HG02759 (cell line): ENCODE results near the gene SLC7A14.

Source experiments
- ATAC-seq: cut with Tn5 transposase; IDR thresholded peaks from one replicate; pipeline ENCODE4 v1.9.1; 2021; ENCODE audit warnings: mild to moderate bottlenecking, moderate library complexity; ENCODE audit not compliant: unreplicated experiment

Gene SLC7A14

DNA sequence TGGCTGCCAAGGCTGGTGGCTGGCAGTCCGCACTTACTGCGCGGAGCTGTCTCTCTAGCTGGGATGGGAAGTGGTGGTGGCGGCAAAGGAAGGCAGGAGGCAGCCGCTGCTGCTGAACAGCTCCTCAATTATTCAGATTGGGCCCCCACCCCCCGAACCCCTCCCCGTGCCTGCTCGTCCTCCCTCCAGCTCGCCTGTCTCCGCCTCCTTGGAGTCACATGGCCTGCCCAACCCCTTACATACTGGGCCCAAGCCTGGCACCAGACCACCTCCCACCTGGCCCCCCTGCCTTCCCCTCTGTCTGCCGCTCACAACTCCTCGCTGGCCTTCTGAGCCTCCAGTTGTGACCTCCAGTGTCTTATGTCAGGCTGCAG lies at the start of gene SLC7A14:
SLC7A14 (minus strand) TSS at position 139 of the 374 bp plus-strand sequence. CDS start 59,139 bp downstream, outside the sequence.
- no peak for ATAC-seq

DNA sequence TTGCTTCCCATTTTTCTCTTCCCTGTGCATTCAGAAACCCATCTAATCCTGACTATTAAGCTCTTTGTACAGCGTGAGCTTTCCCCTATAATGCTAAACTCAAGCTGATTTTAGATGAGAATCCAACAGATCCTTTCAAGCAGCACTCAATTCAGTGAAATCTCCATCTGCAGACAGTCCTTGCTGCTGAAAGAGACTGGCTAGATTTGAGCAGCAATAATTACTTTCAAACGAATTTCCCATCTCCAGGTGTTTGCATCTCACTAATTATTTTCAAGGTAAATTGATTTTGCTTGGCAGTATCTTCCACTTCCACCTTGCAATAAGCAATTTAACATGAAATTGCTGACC lies 49.5 kb upstream of the SLC7A14 start:
- ATAC-seq, result no peak

DNA sequence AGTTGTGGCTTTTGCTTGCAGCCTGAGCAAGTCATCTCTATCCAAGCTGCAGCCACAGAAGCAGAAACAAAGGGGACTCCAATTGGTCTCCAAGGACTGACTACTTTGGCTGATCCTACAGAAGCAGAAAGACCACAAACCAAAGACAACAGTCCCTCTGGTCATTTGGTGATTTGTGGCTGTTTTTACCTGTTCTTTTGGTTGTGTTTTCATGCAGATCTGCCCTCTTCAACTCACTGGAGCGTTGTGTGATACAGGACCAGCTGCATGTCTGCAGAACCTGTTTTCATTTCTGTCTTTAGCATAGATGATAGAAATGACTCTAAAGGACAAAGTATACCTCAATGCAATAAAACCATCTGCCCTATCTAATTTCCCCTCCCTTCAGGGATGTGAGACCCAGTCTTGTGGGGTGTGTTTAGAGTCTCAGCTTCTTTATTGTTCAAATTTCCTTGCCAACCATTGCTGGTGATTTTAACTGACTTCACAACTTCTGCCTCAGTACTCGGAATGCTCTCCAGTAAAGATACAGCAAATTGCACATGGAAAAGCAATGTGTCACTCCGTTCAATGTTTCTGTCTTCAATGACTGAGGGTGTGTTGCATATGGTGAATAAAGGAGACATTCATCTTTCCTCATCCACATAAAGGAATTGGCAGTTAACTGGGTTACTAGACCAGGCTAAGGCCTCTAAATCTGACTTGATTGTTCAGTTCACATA lies 48.9 kb upstream of the SLC7A14 start:
- ATAC-seq, result peak; percentile 76

DNA sequence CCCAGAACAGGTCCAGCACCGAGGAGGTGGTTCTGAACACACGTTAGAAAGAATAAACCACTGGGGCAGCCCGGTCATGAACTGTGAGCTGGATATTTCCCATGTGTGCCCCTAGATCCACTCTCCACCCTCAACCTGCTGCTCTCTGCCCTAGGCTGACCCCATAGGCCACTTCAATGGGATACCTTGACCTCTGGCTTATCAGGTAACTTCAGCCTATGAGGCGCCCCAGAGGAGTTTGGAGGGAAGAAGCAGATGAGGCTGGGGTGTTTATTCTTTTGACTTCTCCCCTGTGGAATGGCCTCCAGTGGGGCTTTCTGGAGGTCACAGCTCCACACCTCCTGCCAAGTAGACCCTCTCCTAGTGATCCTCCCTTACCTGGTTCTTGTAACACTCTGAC lies 47.7 kb upstream of the SLC7A14 start:
- no peak for ATAC-seq

DNA sequence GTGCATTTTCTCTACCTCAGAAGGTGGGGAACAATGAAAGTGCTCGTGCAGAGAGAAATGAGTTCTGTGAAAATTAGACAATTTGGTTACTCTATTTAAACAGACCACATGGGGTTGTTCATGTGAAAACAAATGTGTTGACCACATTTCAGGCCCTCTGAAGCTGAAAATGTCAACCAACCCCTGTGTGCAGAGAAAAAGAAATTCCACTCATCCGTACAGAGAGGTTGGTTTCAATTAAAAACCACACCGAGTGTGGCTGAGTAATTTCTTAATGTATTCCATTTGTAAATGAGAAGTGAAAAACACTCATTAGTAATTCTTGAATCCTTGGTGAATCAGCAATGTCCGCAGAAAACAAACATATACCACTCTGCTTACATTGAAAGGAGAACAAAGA lies 46.9 kb upstream of the SLC7A14 start:
- ATAC-seq, result peak; percentile 79

DNA sequence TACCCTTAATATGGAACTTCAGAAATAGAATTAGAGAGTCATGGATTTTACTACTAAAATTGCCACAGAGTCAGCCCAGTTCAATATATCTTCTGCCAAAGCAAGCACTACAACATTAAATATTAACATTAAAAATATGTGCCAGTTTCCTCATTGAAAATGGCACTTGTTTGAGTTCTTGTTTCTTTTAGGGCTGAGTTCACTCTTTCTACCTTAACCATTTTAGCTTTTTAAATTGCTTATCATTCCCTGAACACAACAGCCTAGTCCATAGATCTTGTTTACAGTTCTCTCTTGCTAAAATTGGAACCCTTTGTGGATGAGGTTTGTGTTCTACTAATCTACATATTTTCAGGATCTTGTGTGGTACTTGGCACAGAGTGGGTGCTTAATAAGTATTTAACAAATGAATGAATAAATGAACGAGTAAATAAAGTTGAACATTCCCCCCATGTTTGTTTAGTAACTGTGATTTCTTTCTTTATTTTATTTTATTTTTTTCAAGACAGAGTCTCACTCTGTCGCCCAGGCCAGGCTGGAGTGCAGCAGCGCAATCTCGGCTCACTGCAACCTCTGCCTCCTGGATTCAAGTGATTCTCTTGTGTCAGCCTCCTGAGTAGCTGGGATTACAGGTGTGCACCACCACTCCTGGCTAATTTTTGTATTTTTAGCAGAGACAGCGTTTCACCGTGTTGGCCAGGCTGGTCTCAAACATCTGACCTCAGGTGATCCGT lies 46.0 kb upstream of the SLC7A14 start:
- ATAC-seq, result no peak

DNA sequence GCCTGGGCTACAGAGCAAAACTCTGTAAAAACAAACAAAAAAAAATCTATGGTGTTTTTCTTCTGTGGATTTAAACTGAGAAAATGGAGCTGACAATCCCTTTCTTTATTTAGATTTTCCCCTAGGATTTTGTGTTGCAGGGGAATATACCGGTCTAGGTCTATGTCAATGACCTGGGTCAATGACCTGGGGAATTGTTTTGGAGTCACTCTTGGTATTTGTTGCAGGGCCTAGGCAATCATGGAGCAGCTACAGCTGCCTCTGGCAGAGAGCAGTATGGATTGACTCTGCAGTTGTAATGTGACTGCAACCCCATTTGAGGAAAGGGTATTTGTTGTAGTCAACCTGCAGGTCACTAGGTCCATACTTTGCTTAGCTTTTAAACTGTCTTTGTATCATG lies 37.6 kb upstream of the SLC7A14 start:
- ATAC-seq, result no peak

DNA sequence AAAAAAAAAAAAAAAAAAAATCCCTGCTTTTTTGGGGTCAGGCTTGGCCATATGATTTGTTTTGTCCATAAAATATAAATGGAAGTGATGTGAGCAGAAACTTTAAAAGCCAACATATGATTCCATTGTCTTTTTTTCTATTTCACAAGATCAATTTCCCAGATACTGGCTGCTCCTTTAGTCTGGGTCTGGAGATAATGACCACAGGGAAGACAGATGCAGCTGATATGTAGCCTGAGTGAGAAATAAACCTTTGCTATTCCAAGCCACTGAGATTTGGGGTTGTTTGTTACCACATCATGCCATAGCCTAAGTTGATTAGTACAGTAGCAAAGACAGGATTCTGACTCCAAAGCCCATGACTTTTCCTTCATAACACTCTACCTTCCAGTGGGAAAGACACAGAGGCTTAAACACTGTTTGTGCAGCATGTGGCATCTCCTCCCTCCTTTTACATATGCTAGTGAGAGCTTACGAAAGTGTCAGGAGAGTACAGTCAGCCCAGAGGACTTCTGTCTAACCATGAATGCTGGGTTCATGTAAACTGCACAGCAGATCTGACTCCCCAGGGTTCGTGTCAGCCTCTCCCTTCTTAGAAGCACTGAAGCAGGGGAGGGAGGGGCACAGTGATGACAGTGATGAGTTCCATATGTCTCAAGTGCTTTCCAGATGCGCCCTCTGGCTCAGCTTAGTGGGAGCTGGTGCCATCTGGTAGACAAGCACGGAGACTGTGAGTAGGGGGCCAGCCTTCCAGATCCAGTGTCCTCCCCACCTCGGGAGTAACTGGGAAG lies 36.7 kb upstream of the SLC7A14 start:
- ATAC-seq, result no peak

DNA sequence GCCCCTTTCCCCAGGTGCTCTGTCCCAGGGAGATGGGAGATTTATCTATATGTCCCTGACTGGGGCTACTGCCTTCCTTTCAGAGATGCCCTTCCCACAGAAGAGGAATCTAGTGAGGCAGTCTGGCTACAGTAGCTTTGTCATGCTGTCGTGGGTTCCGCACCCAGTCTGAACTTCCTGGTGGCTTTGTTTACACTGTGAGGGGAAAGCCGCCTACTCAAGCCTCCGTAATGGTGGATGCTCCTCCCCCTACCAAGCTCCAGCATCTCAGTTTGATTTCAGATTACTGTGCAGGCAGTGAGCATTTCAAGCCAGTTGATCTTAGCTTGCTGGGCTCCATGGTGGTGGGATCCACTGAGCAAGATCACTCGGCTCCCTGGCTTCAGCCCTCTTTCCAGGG lies 35.4 kb upstream of the SLC7A14 start:
- ATAC-seq, result no peak

DNA sequence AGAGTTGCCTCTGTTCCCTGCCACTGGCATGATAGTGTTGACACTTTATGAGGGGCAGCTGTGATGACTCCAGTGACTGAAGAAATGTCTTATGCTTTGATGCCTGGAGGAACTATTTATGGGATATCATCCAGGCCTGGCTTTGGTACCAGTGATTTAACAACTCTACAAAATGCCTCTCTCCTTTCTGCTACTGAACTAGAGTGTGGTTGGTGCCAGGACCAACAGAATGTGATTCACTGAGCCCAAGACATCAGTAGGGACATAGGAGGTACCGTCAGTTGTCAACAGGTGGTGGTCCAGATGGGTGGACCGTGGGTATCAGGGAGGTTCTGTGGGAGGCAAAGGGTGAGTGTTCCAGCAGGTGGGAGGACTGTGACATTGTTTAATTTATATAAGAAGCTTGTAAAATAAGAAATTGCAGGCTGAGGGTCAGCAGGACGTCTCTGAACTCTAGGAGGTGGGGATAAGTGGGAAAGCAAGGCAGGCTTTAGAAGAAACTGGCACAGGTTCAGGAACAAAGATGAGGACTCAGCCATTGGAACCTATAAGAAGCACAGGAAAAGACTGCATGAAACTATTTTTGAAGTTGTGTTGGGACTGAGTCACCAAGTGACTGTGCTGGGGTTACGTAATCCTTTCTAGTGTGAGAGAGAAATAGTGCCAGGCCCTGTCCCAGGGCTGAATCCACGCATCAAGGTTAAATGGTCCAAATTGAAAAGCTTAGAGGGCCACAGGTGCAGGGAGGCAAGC lies 28.5 kb upstream of the SLC7A14 start:
- ATAC-seq, result no peak

DNA sequence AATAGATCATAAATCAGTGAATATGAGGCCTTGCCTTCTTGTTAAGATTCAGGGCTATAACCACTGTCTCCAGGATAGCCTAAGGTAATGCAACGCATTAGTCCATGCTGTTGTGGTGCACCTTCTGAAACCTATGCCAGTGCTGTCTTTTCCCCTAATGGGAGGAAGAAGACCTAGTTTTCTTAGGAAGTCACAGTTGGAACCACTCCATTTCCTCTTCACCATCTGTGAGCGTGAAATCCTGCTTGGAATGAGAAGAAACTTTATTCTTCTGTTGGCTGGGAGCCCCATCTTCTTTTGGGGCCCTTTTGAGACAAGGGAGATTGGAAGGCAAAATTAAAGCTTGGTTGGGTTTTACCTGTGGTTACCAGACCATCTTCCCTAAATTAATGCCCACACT lies 25.9 kb upstream of the SLC7A14 start:
- ATAC-seq, result no peak

DNA sequence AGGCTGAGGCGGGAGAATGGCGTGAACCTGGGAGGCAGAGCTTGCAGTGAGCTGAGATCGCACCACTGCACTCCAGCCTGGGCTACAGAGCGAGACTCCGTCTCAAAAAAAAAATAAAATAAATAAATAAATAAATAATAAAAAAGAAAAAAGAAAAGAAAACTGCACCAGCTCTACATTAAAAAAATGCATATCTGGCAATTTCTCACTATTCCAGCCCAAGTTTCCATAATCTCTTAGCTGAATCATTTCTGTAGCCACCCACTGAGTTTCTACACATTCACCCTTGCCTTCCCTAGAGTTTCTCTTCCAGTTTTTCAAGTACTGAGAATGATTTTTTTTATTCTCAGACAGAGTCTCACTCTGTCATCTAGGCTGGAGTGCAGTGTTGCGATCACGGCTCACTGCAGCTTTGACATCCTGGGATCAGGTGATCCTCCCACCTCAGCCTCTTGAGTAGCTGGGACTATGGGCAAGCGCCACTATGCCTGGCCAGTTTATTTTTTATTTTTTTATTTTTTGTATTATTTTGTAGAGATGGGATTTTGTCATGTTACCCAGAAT lies 24.5 kb upstream of the SLC7A14 start:
- ATAC-seq, result no peak

DNA sequence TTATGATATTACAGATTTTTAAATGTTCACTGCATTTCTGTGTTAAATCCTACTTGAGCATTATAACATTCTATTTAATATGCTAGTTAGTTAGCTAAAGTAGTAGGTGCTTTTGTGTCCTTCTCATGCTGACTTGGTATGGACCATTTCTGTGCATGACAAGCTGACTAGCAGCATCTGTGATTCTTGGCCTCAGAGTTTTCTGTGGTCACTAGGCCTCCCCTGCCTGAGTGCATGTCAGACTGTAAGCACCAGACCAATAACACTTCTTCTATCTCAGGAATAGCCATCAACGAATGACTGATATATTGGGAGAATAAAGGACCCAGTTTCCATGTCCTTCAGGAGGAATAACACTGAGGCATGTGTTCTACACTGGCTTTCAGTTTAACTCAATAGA lies 22.6 kb upstream of the SLC7A14 start:
- ATAC-seq, result no peak

DNA sequence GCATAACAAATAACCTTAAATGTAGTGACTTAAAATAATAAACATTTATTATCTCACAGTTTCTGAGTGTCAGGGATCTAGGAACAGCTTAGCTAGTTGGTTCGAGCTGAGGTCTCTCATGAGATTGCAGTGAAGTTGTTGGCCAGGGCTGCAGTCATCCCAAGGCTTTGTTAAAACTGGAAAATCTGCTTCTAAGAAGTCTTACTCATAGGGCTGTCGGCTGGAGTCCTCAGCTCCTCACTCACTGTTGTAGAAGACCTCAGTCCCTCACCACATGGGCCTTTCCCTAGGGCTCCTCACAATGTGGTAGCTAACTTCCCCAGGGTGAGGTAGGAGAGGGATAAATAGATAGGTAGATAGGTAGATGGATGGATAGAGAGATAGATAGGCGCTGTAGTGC lies 20.8 kb upstream of the SLC7A14 start:
- no peak for ATAC-seq

DNA sequence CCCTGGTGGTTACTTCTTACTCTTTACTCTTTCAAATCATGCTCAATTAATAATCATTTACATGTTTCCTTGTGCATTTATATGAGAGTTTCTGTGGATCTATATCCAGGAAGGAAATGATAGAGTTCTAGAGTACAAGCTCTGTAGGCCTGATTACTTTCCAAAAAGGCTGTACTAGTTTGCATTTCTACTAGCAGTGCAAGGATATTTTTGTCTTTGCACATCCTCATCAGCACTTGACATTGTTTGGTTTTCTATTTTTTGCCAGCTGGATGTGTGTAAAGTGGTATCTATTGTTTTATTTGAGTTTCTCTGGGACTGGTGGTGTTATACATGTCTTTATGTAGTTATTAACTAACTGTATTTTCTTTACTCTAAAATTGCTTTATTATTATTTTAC lies 19.6 kb upstream of the SLC7A14 start:
- no peak for ATAC-seq

DNA sequence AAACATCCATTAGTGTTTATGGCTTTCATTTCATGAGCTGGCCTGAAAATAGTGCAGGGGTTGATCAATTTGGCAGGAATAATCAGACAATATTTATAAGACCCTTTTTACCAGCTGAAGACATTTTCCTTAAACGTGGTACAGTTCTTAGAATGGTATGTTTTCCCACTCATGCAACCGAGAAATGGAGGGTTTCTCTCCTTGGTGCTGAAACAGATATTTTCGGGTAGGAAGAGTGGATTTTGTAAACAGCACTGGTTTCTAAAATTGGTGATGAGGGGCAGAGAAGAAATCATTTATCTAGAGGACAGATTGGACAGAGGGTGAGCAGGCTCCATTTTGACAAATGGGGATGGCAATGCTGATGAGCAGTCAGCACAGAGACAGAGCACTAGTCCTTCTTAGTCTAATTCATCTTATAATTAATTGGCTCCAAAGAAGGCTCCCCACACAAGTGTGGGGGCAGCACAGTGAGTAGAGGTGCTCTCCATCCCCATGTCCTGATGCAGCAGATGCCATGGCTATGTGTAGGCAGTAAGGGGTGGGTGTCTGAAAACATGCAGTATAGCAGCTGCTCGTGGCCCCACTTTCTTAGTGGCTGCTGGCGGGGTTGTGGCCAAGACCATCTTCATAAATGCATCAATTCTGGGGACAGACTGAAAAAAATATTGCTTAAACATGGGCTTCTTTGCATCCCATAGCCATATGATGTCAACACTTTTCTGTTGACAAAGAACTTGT lies 18.1 kb upstream of the SLC7A14 start:
- ATAC-seq, result no peak

DNA sequence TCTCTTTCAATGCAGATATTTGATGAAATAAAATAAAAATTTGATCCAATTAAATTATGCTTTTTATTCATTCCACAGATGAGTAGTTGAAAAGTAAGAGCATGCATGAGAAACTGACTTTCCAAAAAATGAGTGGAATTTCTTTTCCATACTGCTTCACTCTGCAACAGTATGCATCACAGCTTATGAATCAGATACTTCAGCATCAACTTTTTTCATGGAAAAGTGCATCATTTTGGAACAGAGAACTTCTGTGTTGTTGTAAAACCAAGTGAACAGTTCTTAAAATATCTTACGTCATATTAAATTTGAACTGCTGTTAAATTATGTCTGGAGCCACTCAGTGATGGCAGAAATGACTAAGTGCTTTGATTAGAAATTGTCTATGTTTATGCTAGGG lies 16.7 kb upstream of the SLC7A14 start:
- ATAC-seq, result no peak

DNA sequence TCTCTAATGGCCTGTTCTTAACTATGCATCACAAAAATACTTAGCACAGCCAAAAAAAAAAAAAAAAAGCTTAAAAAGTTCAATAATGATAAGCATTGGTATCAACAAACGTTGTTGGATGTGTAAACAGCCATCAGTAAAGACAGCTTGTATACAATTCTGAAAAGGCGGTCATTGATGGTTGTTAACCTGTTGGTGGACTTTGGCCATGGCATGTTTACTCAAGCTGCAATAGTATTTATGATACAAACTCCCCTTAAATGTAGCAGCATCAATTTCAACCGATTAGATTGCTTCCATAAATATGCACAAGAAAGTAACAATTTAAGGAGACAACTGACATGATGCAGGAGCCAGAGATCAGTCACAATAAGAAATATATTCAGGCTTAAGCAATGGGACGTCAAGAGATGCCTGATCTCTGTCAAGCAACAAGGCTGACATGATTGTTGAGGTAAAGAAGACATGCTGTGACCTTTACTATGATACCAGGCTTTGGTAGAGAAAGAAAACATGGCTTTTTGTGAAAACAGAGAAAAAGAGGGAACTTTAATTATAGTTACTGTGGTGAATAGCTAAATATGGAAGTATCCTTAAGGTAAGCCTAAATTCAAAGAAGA lies 14.2 kb upstream of the SLC7A14 start:
- no peak for ATAC-seq

DNA sequence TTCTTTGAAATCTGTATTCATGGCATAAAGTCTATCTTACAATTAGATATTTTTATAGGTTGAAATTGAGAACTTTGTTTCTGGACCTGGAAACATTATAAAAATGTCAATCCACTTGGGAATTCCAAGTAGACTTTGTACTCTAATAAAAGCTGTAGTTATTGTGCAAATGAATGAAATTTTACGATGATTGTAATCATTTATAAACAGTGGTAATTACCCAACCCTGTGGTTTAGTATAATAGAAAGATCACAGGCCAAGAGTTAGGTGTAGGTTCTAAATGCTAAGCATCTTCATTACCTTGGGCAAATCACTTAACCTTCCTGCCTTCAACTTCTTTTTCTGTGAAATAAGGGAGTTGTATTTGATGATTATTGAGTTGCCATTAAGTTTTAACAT lies 13.2 kb upstream of the SLC7A14 start:
- ATAC-seq, result no peak

DNA sequence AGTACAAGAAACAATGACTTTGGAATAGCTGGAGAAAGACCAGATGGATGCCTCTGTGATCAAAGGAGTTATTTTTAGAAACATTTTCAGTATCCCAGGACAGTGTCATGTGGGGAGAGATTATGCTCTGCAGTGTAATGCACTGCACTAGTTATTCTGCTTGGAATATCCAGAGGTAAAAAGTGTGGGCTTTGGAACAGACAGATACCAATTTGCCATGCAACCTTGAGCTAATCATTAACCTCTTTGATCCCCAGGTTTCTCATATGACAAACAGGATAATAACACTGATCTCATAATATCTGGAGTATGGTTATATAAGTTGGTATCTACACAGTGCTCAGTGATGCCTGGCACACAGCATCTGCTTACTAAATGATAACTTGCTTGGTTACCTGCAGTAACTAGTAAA lies 12.2 kb upstream of the SLC7A14 start:
- no peak for ATAC-seq
